HUES64 (cell line): Measurements from ENCODE around the gene ECI1.
"Not testable (repeated sequence)": the region's sequence is repeated elsewhere in the genome, so short reads cannot be mapped to it uniquely, and the experiment has no call there.

Source experiments
- H3K27ac ChIP-seq: 2 replicates; pipeline ENCODE4 v1.7.0; 2013; ENCODE audit warnings: low read depth, low read length, inconsistent platforms
- H3K27me3 ChIP-seq: 2 replicates; pipeline ENCODE4 v1.6.1; 2013; ENCODE audit warnings: mild to moderate bottlenecking, low read length; ENCODE audit not compliant: insufficient read depth
- H3K36me3 ChIP-seq: 2 replicates; pipeline ENCODE4 v1.6.1; 2013; ENCODE audit warnings: mild to moderate bottlenecking, low read length; ENCODE audit not compliant: insufficient read depth
- H3K4me1 ChIP-seq: 2 replicates; pipeline ENCODE4 v1.6.1; 2013; ENCODE audit warnings: mild to moderate bottlenecking, low read length, moderate library complexity; ENCODE audit not compliant: insufficient read depth
- H3K4me3 ChIP-seq: 2 replicates; pipeline ENCODE4 v1.5.1; 2013; ENCODE audit warnings: mild to moderate bottlenecking, low read length, moderate library complexity
- H3K9ac ChIP-seq: 2 replicates; pipeline ENCODE4 v1.6.1; 2013; ENCODE audit warnings: mild to moderate bottlenecking, low read depth, low read length
- H3K9me3 ChIP-seq: 2 replicates; pipeline ENCODE4 v1.6.1; 2013; ENCODE audit warnings: low read depth, low read length; ENCODE audit not compliant: insufficient read depth
- WGBS: fragments of 150-250, 120-280 bp; methylation state at CpG from one replicate; pipeline ENCODE4 v1.1.7; 2013; ENCODE audit warnings: missing lambda C conversion rate; 5-methylcytosine and 5-hydroxymethylcytosine counted together

Gene ECI1

DNA sequence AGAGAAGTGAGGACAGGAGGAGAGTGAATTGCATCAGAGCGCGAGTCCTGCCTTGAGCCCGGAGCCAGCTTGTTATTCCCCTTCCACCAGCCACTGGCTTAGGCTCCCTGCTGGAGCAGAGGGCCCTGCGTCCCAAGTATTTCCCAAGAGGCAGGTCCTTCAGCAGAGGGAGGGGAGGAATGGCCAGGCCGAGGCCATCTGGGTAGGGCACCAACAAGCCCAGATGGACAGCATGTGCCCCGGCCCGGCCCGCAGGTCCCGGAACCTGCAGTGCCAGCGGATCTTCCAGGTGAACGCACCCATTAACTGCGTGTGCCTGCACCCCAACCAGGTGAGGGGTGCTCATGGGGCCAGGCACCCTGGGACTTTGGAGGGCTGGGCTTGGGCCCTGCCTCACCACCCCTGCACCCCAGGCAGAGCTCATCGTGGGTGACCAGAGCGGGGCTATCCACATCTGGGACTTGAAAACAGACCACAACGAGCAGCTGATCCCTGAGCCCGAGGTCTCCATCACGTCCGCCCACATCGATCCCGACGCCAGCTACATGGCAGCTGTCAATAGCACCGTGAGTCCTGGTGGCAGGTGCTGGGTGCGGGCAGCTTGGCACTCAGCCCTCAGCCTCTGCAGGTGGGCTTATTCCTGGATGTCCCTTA is 44.5 kb downstream of the ECI1 start:
- peaks cover 34% of the 10 kb centered on the region for H3K36me3 ChIP-seq
- no peak overlapping the region for H3K9ac ChIP-seq
- peaks cover 7% of the 10 kb centered on the region; the same call in 1 of the 2 replicates for H3K4me1 ChIP-seq
- H3K27ac ChIP-seq, result no peak overlapping the region
- H3K9me3 ChIP-seq, result no peaks in the 10 kb centered on the region
- H3K27me3 ChIP-seq, result no peaks in the 10 kb centered on the region; the same call in 1 of the 2 replicates
- no peak overlapping the region for H3K4me3 ChIP-seq
- WGBS, result 95% methylated on average over 23 of the region's 23 CpGs

DNA sequence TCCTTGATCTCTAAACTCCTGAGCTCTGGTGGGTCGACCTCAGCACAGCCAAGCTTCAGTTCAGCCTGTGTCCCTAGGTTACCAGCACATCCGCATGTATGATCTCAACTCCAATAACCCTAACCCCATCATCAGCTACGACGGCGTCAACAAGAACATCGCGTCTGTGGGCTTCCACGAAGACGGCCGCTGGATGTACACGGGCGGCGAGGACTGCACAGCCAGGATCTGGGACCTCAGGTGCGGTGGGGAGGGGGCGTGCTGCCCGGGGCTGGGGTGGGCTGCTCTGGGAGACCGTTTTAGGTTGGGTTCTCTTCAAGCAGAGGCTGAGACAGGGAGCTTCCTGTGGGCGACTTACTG is 45.0 kb downstream of the ECI1 start:
- Histone ChIP-seq H3K4me1 (peaks cover 7% of the 10 kb centered on the region; the same call in 1 of the 2 replicates), H3K4me3 (peak overlapping the region; percentile 95), H3K9ac (peak overlapping the region; percentile 97), H3K27me3 (no peaks in the 10 kb centered on the region; the same call in 1 of the 2 replicates), H3K36me3 (peaks cover 31% of the 10 kb centered on the region), H3K9me3 (no peaks in the 10 kb centered on the region), H3K27ac (no peak overlapping the region)
- WGBS, result 92% methylated on average over 18 of the region's 18 CpGs

DNA sequence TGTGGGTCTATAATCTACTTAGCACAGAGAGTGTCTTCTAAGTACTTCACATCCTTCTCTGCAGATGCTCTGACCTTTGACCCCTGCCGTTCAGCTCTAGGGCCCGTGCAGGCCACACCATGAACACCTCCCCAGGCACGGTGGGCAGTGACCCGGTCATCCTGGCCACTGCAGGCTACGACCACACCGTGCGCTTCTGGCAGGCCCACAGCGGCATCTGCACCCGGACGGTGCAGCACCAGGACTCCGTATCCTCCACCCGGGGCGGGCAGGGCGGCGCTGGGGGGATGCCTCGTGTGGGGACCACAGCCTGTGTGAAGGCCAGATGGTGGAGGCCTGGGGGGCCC is 45.4 kb downstream of the ECI1 start:
- Histone ChIP-seq H3K36me3 (peaks cover 31% of the 10 kb centered on the region), H3K9ac (peak overlapping the region; percentile 97), H3K27me3 (no peaks in the 10 kb centered on the region; the same call in 1 of the 2 replicates), H3K9me3 (no peaks in the 10 kb centered on the region), H3K4me3 (peak overlapping the region; percentile 95), H3K4me1 (peaks cover 7% of the 10 kb centered on the region; the same call in 1 of the 2 replicates), H3K27ac (peak overlapping the region; percentile 95; the same call in 1 of the 2 replicates)
- 21% methylated on average over 16 of the region's 16 CpGs for WGBS

DNA sequence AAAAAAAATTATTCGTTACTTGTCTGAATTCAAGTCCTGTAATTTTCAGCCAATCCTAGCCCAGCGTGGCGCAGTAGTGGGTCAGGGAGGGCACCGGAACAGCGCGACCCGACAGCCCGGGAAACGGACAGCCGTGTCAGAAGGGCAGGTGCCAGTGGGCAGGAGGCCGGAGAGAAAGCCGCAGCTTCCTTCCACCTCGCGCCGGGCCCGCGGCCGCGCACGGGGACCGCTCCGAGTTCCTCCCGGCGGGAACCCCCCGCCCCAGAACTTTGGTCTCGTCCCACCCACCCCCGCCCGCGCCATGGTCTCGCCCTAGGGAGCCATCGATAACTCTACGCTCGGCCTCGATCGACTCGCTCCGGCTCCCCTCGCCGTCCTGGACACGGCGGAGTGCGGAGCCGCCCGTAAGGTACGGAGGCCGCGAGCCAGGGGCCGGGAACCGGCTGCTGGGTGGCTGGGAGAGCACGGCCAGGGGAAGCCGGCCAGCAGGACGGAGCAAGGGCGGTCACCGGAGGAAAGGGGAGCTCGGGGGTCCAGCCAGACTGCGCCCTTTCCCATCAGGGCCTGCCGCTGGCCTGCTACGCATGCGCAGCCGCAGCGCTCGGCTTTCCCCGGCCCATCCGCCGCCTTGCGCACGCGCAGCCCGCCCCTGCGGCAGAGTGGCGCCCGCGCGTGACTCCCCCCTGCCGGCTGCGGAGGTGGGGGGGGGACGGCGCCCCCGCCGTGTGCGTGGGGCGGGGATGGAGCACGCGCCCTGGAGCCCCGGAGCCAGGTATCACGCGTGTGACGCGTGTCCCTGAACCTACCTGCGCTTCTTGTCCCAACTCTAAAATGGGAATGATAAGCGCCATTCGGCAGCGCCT is 46.1 kb downstream of the ECI1 start, which contains the start of gene MLST8:
MLST8 (plus strand) TSS at position 351 of the 863 bp plus-strand sequence. CDS start 632 bp downstream, outside the sequence.
- no peaks in the 10 kb centered on the region for H3K9me3 ChIP-seq
- peaks cover 31% of the 10 kb centered on the region for H3K36me3 ChIP-seq
- H3K9ac ChIP-seq, result peak within 1 kb of the TSS; percentile 97
- H3K27me3 ChIP-seq, result peaks cover 4% of the 10 kb centered on the region
- H3K4me1 ChIP-seq, result peaks cover 7% of the 10 kb centered on the region; the same call in 1 of the 2 replicates
- H3K4me3 ChIP-seq, result peak within 1 kb of the TSS; percentile 95
- WGBS, result under 1% methylated on average over 93 of the region's 93 CpGs
- H3K27ac ChIP-seq, result peak within 1 kb of the TSS; percentile 95

DNA sequence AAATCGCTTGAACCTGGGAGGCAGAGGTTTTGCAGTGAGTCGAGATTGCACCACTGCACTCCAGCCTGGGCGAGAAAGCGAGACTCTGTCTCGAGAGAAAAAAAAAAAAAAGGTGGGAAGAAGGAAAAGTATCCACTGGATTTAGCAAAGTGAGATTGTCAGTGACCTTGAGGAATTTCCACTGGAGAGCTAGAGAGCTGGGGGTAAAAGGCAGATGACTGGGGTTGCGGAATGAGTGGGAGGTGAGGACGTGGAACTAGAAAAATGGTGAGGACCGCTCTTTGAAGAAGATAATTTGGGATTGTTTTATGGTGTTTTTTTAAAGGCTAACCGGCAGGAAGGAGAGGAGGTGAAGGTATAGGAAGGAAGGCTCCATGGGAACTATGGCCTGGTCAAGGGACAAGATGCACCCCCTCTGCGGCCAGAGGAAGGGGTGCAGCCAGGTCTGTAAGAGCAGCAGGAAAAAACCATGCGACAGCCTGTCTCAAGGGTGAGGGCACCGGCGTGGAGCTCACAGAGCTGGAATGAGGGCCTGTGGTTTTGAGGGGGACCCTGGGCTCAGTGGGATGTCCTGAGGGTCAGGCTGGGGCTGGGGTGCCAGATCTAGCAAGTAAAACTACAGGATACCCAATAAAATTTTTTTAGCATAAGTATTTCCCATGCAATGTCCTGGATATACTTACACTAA is 46.8 kb downstream of the ECI1 start:
- Histone ChIP-seq H3K4me1 (peaks cover 7% of the 10 kb centered on the region; the same call in 1 of the 2 replicates), H3K9ac (peak overlapping the region; percentile 97), H3K27me3 (peaks cover 10% of the 10 kb centered on the region), H3K36me3 (peaks cover 30% of the 10 kb centered on the region), H3K9me3 (no peaks in the 10 kb centered on the region), H3K27ac (no peak overlapping the region), H3K4me3 (peak overlapping the region; percentile 95)
- WGBS, result 79% methylated on average over 13 of the region's 13 CpGs

DNA sequence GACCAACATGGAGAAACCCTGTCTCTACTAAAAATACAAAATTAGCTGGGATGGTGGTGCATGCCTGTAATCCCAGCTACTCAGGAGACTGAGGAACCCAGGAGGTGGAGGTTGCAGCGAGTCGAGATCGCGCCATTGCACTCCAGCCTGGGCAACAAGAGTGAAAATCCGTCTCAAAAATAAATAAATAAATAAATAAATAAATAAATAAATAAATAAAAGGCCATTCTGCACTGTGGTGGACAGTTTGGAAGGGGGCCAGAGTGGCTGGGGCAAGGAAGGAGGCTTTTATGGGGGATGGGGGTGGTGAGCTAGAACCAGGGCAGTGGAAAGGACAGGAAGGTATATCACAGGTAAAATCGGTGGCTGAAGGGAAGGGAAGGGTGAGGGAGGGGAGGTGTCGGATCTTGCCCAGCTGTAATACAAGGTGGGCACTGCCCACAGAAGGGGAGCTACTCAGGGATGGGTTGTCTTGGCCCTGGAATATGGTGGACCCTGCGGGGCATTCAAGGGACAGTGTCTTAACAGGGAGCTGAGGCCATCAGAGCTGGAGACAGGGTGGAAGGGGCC is 48.2 kb downstream of the ECI1 start:
- not testable (repeated sequence) for H3K9me3 ChIP-seq, H3K4me3 ChIP-seq, H3K4me1 ChIP-seq, H3K27ac ChIP-seq, H3K9ac ChIP-seq
- Histone ChIP-seq H3K27me3 (peaks cover 22% of the 10 kb centered on the region), H3K36me3 (peaks cover 16% of the 10 kb centered on the region)
- 96% methylated on average over 5 of the region's 8 CpGs for WGBS

DNA sequence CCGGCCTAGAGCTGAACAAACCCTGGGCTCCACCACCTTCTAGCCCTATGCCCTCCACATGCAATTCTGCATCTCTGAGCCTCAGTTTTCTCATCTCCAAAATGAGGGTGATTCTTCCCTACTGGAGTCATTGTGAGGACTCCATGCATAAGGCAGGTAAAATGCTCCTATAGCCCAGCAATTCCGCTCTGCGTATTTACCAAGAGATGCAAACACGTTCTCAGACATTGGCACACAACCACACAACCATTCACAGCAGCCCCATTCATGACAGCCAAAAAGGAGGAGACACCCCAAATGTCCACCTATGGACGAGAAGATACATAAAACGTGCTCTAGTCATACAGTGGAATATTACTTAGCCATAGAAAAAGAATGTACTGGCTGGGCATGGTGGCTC is 51.1 kb downstream of the ECI1 start:
- 86% methylated on average over 6 of the region's 6 CpGs for WGBS
- Histone ChIP-seq H3K27me3 (peaks cover 44% of the 10 kb centered on the region), H3K4me3 (no peak overlapping the region), H3K4me1 (0 out of 2 replicates have a peak, but pooled peaks cover 4% of the 10 kb centered on the region), H3K27ac (no peak overlapping the region), H3K9ac (no peak overlapping the region), H3K36me3 (no peaks in the 10 kb centered on the region), H3K9me3 (no peaks in the 10 kb centered on the region)

DNA sequence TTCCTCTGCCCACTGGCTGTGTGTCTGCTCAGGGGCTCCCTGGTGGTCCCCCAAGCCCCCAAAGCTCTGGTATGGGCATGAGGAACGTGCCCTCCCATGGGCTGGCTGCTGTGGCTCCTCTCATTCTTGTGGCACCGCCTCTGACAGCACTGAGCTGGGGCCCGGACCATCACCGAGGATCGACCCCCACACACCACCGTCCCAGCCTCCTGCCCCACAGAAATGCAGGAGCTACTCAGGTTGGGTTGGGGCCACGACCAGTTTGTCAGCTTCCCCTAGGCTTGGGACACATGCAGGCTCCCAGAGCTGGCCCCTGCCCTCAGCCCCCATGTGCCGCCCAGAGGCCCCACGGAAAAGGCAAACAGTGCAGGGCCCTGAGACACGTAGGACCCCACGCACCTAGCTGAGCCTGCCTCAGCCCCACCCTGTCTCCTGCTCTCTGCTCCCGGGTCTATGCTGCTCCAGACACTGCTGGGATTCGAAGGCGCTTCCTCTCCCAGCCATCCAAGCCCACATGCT is 51.7 kb downstream of the ECI1 start:
- H3K27ac ChIP-seq, result no peak overlapping the region
- H3K9ac ChIP-seq, result no peak overlapping the region
- 76% methylated on average over 14 of the region's 14 CpGs for WGBS
- no peaks in the 10 kb centered on the region for H3K36me3 ChIP-seq
- 0 out of 2 replicates have a peak, but pooled peaks cover 2% of the 10 kb centered on the region for H3K4me1 ChIP-seq
- H3K9me3 ChIP-seq, result no peaks in the 10 kb centered on the region
- no peak overlapping the region for H3K4me3 ChIP-seq
- H3K27me3 ChIP-seq, result peaks cover 50% of the 10 kb centered on the region

DNA sequence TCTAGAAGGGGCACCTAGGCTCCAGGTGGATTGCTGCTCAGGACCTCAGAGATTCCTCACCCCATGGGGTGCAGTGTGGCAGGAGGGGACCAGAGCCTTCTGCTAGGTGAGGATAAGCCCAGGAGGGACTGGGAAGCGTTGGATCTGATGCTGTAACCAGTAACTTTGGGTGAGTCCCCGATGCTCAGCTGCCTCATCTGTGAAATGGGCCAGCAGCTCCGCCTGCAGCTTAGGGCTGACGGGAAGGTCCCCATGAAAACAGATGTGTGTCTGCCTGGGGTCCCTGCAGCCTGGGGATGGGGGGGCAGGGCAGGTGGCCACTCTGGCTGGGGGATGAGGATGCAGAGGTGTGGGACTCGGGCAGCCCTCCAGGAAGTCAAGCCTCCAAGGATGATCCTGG is 52.3 kb downstream of the ECI1 start:
- Histone ChIP-seq H3K27ac (no peak overlapping the region), H3K4me3 (no peak overlapping the region), H3K4me1 (no peaks in the 10 kb centered on the region), H3K36me3 (no peaks in the 10 kb centered on the region), H3K9me3 (no peaks in the 10 kb centered on the region), H3K9ac (no peak overlapping the region), H3K27me3 (peaks cover 52% of the 10 kb centered on the region)
- 78% methylated on average over 5 of the region's 5 CpGs for WGBS

DNA sequence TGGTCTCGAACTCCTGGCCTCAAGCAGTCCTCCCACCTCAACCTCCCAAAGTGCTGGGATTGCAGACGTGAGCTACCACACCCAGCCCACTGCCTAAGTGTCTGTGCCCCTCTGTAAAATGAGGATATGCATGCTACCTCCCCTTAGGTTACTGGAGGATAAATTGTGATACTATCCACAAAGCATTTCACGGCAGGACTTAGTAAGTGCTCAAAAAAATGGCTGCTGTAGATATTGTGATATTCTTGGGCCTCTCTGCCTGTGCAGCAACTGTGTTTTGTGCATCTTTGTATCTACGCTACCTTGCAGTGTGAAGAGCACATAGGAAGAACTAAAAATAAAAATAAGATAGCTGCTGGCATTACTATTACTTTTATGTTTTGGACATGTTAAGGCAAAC is 53.1 kb downstream of the ECI1 start:
- WGBS, result 70% methylated on average over 4 of the region's 4 CpGs
- H3K4me1 ChIP-seq, result no peaks in the 10 kb centered on the region
- H3K27ac ChIP-seq, result no peak overlapping the region
- peaks cover 52% of the 10 kb centered on the region for H3K27me3 ChIP-seq
- H3K9me3 ChIP-seq, result no peaks in the 10 kb centered on the region
- no peak overlapping the region for H3K9ac ChIP-seq
- no peak overlapping the region for H3K4me3 ChIP-seq
- no peaks in the 10 kb centered on the region for H3K36me3 ChIP-seq
